CD4-positive, alpha-beta T cell (primary cell): ENCODE results near the gene B4GALT5. TPM values are rescaled to one million over a fixed set of nuclear protein-coding genes. Genes with fewer than 3 reads are reported as not detected.
"Not testable (repeated sequence)": the region's sequence is repeated elsewhere in the genome, so short reads cannot be mapped to it uniquely, and the experiment has no call there.

Source experiments
- ATAC-seq: fragments of 200-7000 bp; cut with Tn5 transposase; one replicate; pipeline ENCODE4 v1.10.0; 2022; ENCODE audit warnings: mild to moderate bottlenecking; ENCODE audit not compliant: poor library complexity
- CTCF ChIA-PET: fragments of 350-600 bp; sonication (Branson Sonifier 250); formaldehyde crosslinking; loops from one replicate; lab custom pipeline; 2021; ENCODE audit warnings: antibody characterized with exemption, inconsistent platforms; lab: Charles Lee
- POLR2A ChIA-PET: fragments of 350-600 bp; sonication (Branson Sonifier 250); formaldehyde crosslinking; loops from one replicate; lab custom pipeline; 2021; ENCODE audit warnings: antibody characterized with exemption, inconsistent platforms; lab: Charles Lee
- DNase-seq, 14 experiments: peaks; one replicate each; pipeline ENCODE4 v3.0.0-alpha.2; 2013 to 2020; ENCODE audit warnings: mixed read lengths in 2 of 14
- H3K27ac ChIP-seq, 2 donors: one replicate each; pipeline versions ENCODE4 v1.5.1 to v1.7.0; 2013; ENCODE audit warnings: low read length in 2 of 2, low read depth in 1 of 2, mild to moderate bottlenecking in 1 of 2
- H3K27me3 ChIP-seq, 2 experiments: 1 replicate in 1 of 2; 2 replicates in 1 of 2; pipeline versions ENCODE4 v1.6.1 to v1.7.0; 2013; ENCODE audit warnings: low read length in 2 of 2, control low read depth in 1 of 2, mild to moderate bottlenecking in 1 of 2, moderate library complexity in 1 of 2; ENCODE audit not compliant: insufficient read depth in 2 of 2, control insufficient read depth in 1 of 2
- H3K36me3 ChIP-seq: one replicate; pipeline ENCODE4 v1.6.1; 2013; ENCODE audit warnings: low read length, control low read depth; ENCODE audit not compliant: insufficient read depth
- H3K4me1 ChIP-seq: one replicate; pipeline ENCODE4 v1.6.1; 2013; ENCODE audit warnings: low read length, control low read depth; ENCODE audit not compliant: insufficient read depth
- H3K4me3 ChIP-seq: one replicate; pipeline ENCODE4 v1.5.1; 2013; ENCODE audit warnings: mild to moderate bottlenecking, low read length, moderate library complexity
- H3K9me3 ChIP-seq, 2 experiments: 1 replicate in 1 of 2; 2 replicates in 1 of 2; pipeline versions ENCODE4 v1.6.1 to v1.7.0; 2013; ENCODE audit warnings: low read length in 2 of 2, mild to moderate bottlenecking in 2 of 2, control low read depth in 1 of 2, moderate library complexity in 1 of 2; ENCODE audit not compliant: control insufficient read depth in 1 of 2, insufficient read depth in 1 of 2
- H3K27ac Mint-ChIP-seq: one replicate; pipeline ENCODE4 v1.8.0; 2020; ENCODE audit warnings: mixed read lengths
- H3K27me3 Mint-ChIP-seq: one replicate; pipeline ENCODE4 v1.8.0; 2021; ENCODE audit warnings: mixed read lengths
- H3K36me3 Mint-ChIP-seq: one replicate; pipeline ENCODE4 v1.8.0; 2021; ENCODE audit warnings: low read depth, mixed read lengths
- H3K4me1 Mint-ChIP-seq: one replicate; pipeline ENCODE4 v1.8.0; 2021; ENCODE audit warnings: low read depth, mixed read lengths
- H3K4me3 Mint-ChIP-seq: one replicate; pipeline ENCODE4 v1.8.0; 2020; ENCODE audit warnings: mild to moderate bottlenecking, mixed read lengths
- H3K9me3 Mint-ChIP-seq: one replicate; pipeline ENCODE4 v1.8.0; 2020; ENCODE audit warnings: mixed read lengths
- intact Hi-C, 2 experiments: fragments of 100-400 bp; cut with DNase I in 1 of 2; cut with micrococcal nuclease in 1 of 2; formaldehyde crosslinking; loops; one replicate each; pipeline versions ENCODE4 v1.15.1 to v1.9.0; 2023 to 2025; cut with DNase I, micrococcal nuclease
- total RNA-seq, 174 experiments: library from RNA in 2 of 174; stranded (reverse) in 2 of 174; gene quantifications; one replicate each; pipeline ENCODE4 v1.2.3 and lab custom pipeline; 2021 to 2026
- TF ChIP-seq, protein P1 (sequence below): fragments of 200-600 bp; IDR thresholded peaks from one replicate; pipeline ENCODE4 v1.8.0; 2022; ENCODE audit warnings: antibody characterized with exemption, mild to moderate bottlenecking

Gene B4GALT5
- total RNA-seq, 2 experiments from 2014 or later = 3.1 to 3.2 TPM

DNA sequence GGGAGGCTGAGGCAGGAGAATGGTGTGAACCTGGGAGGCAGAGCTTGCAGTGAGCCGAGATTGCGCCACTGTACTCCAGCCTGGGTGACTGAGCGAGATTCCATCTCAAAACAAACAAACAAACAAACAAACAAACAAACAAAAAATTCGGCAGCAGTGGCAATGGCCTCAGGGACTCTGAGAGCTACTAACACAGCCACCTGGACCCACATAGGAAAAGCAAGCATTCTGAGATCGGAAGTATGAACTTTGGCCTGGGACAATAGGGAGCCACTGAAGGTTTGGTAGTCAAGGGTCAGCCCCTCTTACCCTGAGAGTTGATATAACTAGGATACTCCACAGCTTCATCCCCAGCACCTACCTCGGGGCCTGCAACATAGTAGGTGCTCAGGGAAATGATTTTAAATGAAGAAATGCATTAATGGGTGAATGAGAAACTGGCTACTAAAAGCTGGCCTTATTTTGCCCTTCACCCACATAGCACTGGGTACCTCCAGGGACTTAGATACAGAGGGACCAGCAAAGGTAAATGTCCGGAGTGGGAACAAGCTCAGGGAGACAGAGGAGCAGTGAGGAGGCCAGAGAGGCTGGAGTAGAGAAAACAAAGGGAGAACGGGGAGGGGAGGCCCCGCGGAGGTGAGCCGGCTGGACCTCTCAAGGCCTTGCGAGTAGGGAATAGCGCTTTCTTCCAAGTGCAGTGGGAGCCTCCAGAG is 99.2 kb downstream of the B4GALT5 start:
- H3K4me1 ChIP-seq = peaks cover 11% of the 10 kb centered on the region

DNA sequence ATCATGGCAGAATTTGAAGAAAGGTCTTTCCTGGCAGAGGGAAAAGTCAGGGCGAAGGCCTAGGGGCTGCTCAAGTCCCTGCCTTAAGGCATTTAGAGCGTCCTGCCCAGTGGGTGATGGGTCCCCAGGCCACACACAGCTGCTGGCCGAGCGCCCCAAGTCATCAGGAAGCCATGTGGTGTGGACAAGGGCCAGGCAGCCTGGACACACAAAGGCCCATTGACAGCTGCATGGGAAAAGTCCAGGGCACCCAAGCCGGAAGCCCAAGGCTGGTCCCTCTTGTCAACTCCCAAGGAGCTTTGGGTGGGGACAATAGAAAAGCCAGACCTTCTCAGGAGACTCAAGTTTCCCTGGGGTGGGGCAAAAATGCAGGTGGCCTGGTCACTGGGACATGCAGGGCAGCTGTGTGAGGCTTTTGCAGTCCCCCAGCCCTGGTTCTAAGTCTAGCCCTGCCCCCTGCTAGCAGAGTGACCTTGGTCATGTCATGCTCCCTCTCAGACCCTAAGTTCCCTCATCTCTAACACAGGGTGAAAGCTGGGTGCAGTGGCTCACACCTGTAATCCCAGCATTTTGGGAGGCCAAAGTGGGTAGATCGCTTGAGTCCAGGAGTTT is 101.4 kb downstream of the B4GALT5 start:
- peaks cover 17% of the 10 kb centered on the region for H3K4me1 Mint-ChIP-seq
- peaks cover 16% of the 10 kb centered on the region for H3K27me3 Mint-ChIP-seq
- Histone ChIP-seq H3K4me1 (peaks cover 20% of the 10 kb centered on the region), H3K27ac (no peak overlapping the region), H3K27me3 (peaks cover 3 to 14% of the 10 kb centered on the region in 2 experiments), H3K9me3 (no peaks in the 10 kb centered on the region), H3K4me3 (no peak overlapping the region), H3K36me3 (no peaks in the 10 kb centered on the region)
- ATAC-seq (no peak), DNase-seq (no peak)
- no peak overlapping the region for H3K4me3 Mint-ChIP-seq
- H3K9me3 Mint-ChIP-seq = no peaks in the 10 kb centered on the region
- CTCF ChIA-PET = interaction anchor here (1.0 to 1.3 kb wide), 2 partner anchors 233 to 278 kb away, joined by 3 read pairs; no protein-coding TSS in a partner anchor
- TF ChIP-seq, protein P1, sequence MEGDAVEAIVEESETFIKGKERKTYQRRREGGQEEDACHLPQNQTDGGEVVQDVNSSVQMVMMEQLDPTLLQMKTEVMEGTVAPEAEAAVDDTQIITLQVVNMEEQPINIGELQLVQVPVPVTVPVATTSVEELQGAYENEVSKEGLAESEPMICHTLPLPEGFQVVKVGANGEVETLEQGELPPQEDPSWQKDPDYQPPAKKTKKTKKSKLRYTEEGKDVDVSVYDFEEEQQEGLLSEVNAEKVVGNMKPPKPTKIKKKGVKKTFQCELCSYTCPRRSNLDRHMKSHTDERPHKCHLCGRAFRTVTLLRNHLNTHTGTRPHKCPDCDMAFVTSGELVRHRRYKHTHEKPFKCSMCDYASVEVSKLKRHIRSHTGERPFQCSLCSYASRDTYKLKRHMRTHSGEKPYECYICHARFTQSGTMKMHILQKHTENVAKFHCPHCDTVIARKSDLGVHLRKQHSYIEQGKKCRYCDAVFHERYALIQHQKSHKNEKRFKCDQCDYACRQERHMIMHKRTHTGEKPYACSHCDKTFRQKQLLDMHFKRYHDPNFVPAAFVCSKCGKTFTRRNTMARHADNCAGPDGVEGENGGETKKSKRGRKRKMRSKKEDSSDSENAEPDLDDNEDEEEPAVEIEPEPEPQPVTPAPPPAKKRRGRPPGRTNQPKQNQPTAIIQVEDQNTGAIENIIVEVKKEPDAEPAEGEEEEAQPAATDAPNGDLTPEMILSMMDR = no peak
- intact Hi-C loops = loop anchor here in 1 of 2 experiments (10.0 kb wide), 1 partner anchor 113 kb away; no protein-coding TSS in a partner anchor
- no peak overlapping the region for H3K27ac Mint-ChIP-seq
- POLR2A ChIA-PET = interaction anchor here (0.5 kb wide), 1 partner anchor 11 kb away, joined by 3 read pairs; no protein-coding TSS in a partner anchor
- H3K36me3 Mint-ChIP-seq = no peaks in the 10 kb centered on the region

More for the DNA sequence above, 99.2 kb downstream of the B4GALT5 start:
- intact Hi-C loops = loop anchor here in 1 of 2 experiments (10.0 kb wide), 1 partner anchor 110 kb away; no protein-coding TSS in a partner anchor
- no peak overlapping the region for H3K4me3 ChIP-seq
- no peaks in the 10 kb centered on the region for H3K36me3 Mint-ChIP-seq
- H3K4me1 Mint-ChIP-seq = peaks cover 7% of the 10 kb centered on the region
- ATAC-seq (no peak), DNase-seq (no peak)
- H3K27ac ChIP-seq = no peak overlapping the region
- H3K9me3 Mint-ChIP-seq = no peaks in the 10 kb centered on the region
- no peaks in the 10 kb centered on the region for H3K36me3 ChIP-seq
- H3K27ac Mint-ChIP-seq = no peak overlapping the region
- H3K4me3 Mint-ChIP-seq = no peak overlapping the region
- no peaks in the 10 kb centered on the region for H3K9me3 ChIP-seq
- no peaks in the 10 kb centered on the region for H3K27me3 ChIP-seq
- ChIA-PET CTCF (no interaction called here), POLR2A (no interaction called here)
- H3K27me3 Mint-ChIP-seq = no peaks in the 10 kb centered on the region
- TF ChIP-seq, protein P1 = no peak

DNA sequence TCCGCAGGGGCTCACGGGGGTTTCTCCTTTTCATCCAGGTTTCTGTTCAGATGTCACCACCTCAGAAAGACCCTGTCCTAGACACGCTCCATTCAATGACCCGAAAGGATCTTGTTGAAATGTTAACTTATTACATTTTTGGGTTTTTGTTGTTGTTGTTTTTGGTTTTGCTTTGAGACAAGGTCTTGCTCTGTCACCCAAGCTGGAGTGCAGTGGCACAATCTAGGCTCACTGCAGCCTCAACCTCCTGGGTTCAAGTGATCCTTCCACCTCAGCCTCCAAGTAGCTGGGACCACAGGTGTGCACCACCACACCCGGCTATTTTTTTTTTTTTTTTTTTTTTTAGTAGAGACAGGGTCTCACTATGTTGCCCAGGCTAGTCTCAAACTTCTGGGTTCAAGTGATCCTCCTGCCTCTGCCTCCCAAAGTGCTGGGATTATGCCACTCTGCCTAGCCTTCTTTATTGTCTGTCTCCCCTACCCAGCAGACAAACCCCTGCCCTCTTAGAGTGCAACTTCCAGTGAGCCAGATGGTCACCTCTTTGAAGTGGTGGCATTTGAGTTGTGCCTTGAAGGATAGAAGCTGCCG is 102.0 kb downstream of the B4GALT5 start:
- ChIA-PET POLR2A (interaction anchor here (0.5 kb wide), 1 partner anchor 11 kb away, joined by 3 read pairs; no protein-coding TSS in a partner anchor), CTCF (interaction anchor here (1.0 to 1.3 kb wide), 3 partner anchors 15 to 279 kb away, joined by 3 read pairs; no protein-coding TSS in a partner anchor)
- H3K9me3 Mint-ChIP-seq, H3K9me3 ChIP-seq, H3K27ac Mint-ChIP-seq, H3K27ac ChIP-seq, H3K36me3 ChIP-seq, ATAC-seq, H3K4me3 ChIP-seq, H3K36me3 Mint-ChIP-seq, H3K4me3 Mint-ChIP-seq, DNase-seq: not testable (repeated sequence)
- Mint-ChIP-seq H3K4me1 (peaks cover 17% of the 10 kb centered on the region), H3K27me3 (peaks cover 16% of the 10 kb centered on the region)
- Histone ChIP-seq H3K27me3 (peaks cover 3 to 14% of the 10 kb centered on the region in 2 experiments), H3K4me1 (peaks cover 20% of the 10 kb centered on the region)
- intact Hi-C loops = loop anchor here (1.0 to 10.0 kb wide), 4 partner anchors 113 to 317 kb away; no protein-coding TSS in a partner anchor
